ENCODE data around the gene PCDH9.
"Not testable (repeated sequence)": the region's sequence is repeated elsewhere in the genome, so short reads cannot be mapped to it uniquely, and the experiment has no call there.

The PCDH9 gene

DNA sequence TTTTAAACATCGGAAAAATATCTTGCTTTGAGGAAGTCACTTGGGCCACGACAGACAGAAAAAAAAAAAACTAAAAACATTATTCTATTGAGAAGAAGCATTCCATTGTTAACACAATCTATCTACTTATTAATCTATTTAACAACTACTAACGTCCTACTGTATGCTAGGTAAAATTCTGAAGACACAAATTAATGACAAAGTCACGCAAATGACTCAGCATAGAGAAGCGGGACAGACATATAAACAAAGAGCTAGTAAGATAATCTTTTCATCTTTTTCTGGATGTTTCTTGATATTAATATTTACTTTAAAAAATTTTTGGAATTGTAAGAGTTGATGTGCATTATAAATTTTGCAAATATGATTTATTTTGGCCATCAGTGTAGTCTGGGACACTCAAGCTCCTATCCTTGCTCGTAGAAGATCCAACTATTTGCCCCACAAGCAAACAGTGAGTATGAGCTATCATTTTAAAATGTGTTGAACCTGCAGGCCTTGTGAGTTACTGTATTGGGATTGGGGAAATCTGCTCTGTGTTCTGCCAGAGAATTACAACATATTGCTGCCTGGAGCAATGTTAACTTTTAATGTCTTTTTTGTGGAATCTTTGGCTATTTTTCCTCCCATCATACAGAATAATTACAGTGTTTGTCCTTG, 109.1 kb downstream of the PCDH9 start:
- Histone ChIP-seq H3K27ac (ENCODE audit: low read length) (no peak overlapping the region), H3K36me3 (ENCODE audit: control insufficient read depth, low read depth, low read length) (no peaks in the 10 kb centered on the region), H3K9ac (ENCODE audit: low read length) (no peak overlapping the region), H3K4me3 (ENCODE audit: low read length) (no peak overlapping the region), H3K4me1 (ENCODE audit: control insufficient read depth, low read depth, low read length) (no peaks in the 10 kb centered on the region), H3K9me3 (ENCODE audit: control insufficient read depth, low read depth, low read length) (no peaks in the 10 kb centered on the region), H3K27me3 (ENCODE audit: control insufficient read depth, insufficient read depth, low read length) (no peaks in the 10 kb centered on the region)

- Histone ChIP-seq H3K4me3 (ENCODE audit: low read length) (no peak overlapping the region), H3K9me3 (ENCODE audit: control insufficient read depth, low read depth, low read length) (no peaks in the 10 kb centered on the region), H3K27ac (ENCODE audit: low read length) (no peak overlapping the region), H3K4me1 (ENCODE audit: control insufficient read depth, low read depth, low read length) (no peaks in the 10 kb centered on the region), H3K9ac (ENCODE audit: low read length) (no peak overlapping the region), H3K27me3 (ENCODE audit: control insufficient read depth, insufficient read depth, low read length) (no peaks in the 10 kb centered on the region), H3K36me3 (ENCODE audit: control insufficient read depth, low read depth, low read length) (no peaks in the 10 kb centered on the region)
Observed at GRCh38 chr13:67119481-67119894, 110.6 kb downstream of the PCDH9 start.

DNA sequence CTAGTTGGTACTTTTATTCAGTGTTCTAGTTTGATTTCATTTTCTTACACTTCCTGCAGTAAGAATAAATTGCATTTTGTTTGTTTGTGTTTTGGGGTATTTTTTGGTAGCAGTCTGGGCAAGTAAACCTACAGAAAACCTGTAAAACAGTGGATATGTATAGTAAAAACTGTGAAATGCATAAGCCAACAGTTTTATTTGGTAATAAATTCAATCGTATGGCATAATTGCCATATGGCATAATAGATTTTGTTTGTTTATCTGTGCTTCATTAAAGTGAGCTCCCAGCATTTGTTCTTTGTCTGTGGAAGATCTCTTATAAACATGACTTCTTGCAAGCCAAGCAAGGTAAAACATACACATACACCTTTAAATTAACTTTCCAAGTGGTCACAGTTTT, 111.9 kb downstream of the PCDH9 start:
- Histone ChIP-seq H3K9me3 (ENCODE audit: control insufficient read depth, low read depth, low read length) (no peaks in the 10 kb centered on the region), H3K4me3 (ENCODE audit: low read length) (no peak overlapping the region), H3K27me3 (ENCODE audit: control insufficient read depth, insufficient read depth, low read length) (no peaks in the 10 kb centered on the region), H3K36me3 (ENCODE audit: control insufficient read depth, low read depth, low read length) (no peaks in the 10 kb centered on the region), H3K9ac (ENCODE audit: low read length) (no peak overlapping the region), H3K4me1 (ENCODE audit: control insufficient read depth, low read depth, low read length) (no peaks in the 10 kb centered on the region), H3K27ac (ENCODE audit: low read length) (no peak overlapping the region)

GRCh38 chr13:67117010-67117550, 113.1 kb downstream of the PCDH9 start:
- Histone ChIP-seq H3K27me3 (ENCODE audit: control insufficient read depth, insufficient read depth, low read length) (no peaks in the 10 kb centered on the region), H3K4me3 (ENCODE audit: low read length) (no peak overlapping the region), H3K9ac (ENCODE audit: low read length) (no peak overlapping the region), H3K4me1 (ENCODE audit: control insufficient read depth, low read depth, low read length) (no peaks in the 10 kb centered on the region), H3K9me3 (ENCODE audit: control insufficient read depth, low read depth, low read length) (no peaks in the 10 kb centered on the region), H3K27ac (ENCODE audit: low read length) (no peak overlapping the region), H3K36me3 (ENCODE audit: control insufficient read depth, low read depth, low read length) (no peaks in the 10 kb centered on the region)

DNA sequence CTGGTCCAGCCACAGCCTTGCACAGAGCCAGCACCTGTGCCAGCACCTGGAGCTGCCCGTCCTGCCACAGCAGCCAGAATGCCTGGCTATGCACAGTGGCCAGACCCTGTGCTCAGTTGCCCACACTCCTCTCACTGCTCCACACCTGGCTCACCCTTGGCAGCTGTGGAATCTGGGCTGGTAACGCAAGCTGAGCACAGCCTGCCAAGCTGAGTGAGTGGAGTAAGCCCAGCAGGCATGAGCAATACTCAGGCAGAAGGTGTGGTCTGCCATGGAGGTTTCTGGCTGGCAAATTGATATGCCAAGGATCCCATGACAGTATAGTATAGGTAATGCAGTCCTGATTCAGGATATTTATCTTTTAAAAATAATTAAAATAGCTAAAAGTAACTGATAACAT, 122.2 kb downstream of the PCDH9 start:
- no peaks in the 10 kb centered on the region for H3K4me1 ChIP-seq (ENCODE audit: control insufficient read depth, low read depth, low read length)
- no peak overlapping the region for H3K27ac ChIP-seq (ENCODE audit: low read length)

DNA sequence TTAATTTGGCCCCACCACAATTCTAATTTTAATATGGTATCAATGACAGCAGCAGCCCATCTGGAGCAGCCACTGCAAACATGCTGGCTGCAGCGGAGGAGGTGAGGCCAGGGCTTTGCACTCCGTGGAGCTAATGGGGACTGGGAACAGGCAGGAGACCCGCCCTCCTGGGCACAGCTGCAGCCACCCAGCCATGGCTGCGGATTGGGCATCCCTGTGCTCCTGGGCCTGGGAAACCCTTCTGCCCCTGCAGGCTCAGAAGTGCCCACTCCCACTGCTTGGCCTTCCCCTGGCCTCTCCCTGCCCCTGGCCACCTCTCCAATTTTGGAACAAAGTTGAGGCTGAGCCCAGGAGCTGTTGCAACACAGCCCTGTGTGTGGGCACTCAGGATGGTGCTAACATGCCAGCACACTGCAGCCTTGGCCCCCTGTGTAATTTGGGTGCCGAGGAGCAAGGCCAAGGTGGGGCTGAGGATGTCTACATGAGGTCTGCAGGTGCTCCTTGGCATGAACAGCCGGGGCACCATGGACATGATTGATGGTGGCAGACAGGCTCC, 123.6 kb downstream of the PCDH9 start:
- H3K4me3 ChIP-seq (ENCODE audit: low read length): no peak overlapping the region
- H3K27me3 ChIP-seq (ENCODE audit: control insufficient read depth, insufficient read depth, low read length): no peaks in the 10 kb centered on the region
- peaks cover 9% of the 10 kb centered on the region for H3K9me3 ChIP-seq (ENCODE audit: control insufficient read depth, low read depth, low read length)
- H3K36me3 ChIP-seq (ENCODE audit: control insufficient read depth, low read depth, low read length): no peaks in the 10 kb centered on the region
- H3K4me1 ChIP-seq (ENCODE audit: control insufficient read depth, low read depth, low read length): no peaks in the 10 kb centered on the region
- H3K27ac ChIP-seq (ENCODE audit: low read length): no peak overlapping the region
- H3K9ac ChIP-seq (ENCODE audit: low read length): no peak overlapping the region

More for the DNA sequence above, 122.2 kb downstream of the PCDH9 start:
- Histone ChIP-seq H3K9me3 (ENCODE audit: control insufficient read depth, low read depth, low read length) (peaks cover 9% of the 10 kb centered on the region), H3K36me3 (ENCODE audit: control insufficient read depth, low read depth, low read length) (no peaks in the 10 kb centered on the region), H3K4me3 (ENCODE audit: low read length) (no peak overlapping the region), H3K9ac (ENCODE audit: low read length) (no peak overlapping the region), H3K27me3 (ENCODE audit: control insufficient read depth, insufficient read depth, low read length) (no peaks in the 10 kb centered on the region)

DNA sequence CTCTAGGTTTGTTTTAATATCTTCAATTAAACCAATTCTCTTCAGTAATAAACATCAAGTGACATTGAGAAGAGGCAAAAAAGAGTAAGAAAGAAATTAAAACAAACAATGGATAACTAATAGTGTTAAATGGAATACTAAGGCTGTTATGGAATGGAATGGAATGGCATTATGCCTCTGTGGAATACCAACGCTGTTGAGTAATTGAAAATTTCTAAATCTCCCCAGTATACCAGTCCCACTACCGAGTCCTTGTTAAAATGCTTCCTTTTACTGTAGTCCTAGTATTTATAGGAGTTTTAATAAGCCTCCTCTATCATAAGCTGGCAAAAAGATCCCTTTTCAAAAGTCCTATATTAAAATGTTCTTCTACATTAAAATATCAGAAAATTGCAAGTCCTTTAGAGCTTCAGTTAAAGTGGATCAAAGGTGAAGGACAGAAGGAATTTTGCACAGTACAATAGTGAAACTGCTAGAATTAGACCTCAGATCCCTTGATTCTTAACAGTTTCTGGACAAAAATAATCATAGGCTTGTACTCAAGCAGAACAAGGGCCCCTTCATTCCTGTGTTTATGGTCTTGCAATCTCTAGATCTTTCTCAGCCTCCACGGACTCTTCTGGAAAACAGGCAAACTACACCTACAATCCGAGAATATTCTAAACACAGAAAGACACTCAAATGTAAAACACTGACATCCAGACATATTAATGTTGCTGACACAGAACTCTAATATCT, 128.2 kb downstream of the PCDH9 start:
- Histone ChIP-seq H3K4me3 (ENCODE audit: low read length) (no peak overlapping the region), H3K4me1 (ENCODE audit: control insufficient read depth, low read depth, low read length) (no peaks in the 10 kb centered on the region), H3K27me3 (ENCODE audit: control insufficient read depth, insufficient read depth, low read length) (no peaks in the 10 kb centered on the region), H3K27ac (ENCODE audit: low read length) (no peak overlapping the region), H3K9me3 (ENCODE audit: control insufficient read depth, low read depth, low read length) (no peaks in the 10 kb centered on the region), H3K9ac (ENCODE audit: low read length) (no peak overlapping the region), H3K36me3 (ENCODE audit: control insufficient read depth, low read depth, low read length) (no peaks in the 10 kb centered on the region)

DNA sequence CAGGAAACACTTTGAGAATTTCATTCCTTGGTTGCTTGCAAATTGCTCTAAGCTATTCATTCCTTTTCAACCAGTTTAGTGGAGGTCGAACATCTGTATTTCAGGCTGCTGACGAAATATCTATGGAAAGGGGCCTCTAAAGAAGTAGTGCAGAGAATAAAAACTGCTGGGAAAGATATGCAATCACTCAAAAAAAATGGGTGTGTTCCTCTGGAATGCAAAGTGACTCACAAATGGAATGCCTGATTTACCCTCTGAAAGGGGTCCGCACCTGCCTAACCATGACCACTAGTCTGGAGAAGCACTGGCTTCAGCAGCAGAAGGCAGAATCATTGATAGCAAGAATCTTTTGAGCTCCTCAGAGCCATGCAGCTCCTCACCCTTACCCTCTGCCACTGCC, 129.4 kb downstream of the PCDH9 start:
- H3K4me1 ChIP-seq (ENCODE audit: control insufficient read depth, low read depth, low read length): no peaks in the 10 kb centered on the region
- H3K36me3 ChIP-seq (ENCODE audit: control insufficient read depth, low read depth, low read length): no peaks in the 10 kb centered on the region
- no peak overlapping the region for H3K27ac ChIP-seq (ENCODE audit: low read length)
- no peak overlapping the region for H3K4me3 ChIP-seq (ENCODE audit: low read length)
- H3K9ac ChIP-seq (ENCODE audit: low read length): no peak overlapping the region
- no peaks in the 10 kb centered on the region for H3K27me3 ChIP-seq (ENCODE audit: control insufficient read depth, insufficient read depth, low read length)
- H3K9me3 ChIP-seq (ENCODE audit: control insufficient read depth, low read depth, low read length): no peaks in the 10 kb centered on the region

GRCh38 chr13:67099494-67099893, 130.6 kb downstream of the PCDH9 start:
- H3K9ac ChIP-seq (ENCODE audit: low read length): no peak overlapping the region
- no peak overlapping the region for H3K4me3 ChIP-seq (ENCODE audit: low read length)
- H3K9me3 ChIP-seq (ENCODE audit: control insufficient read depth, low read depth, low read length): no peaks in the 10 kb centered on the region
- H3K4me1 ChIP-seq (ENCODE audit: control insufficient read depth, low read depth, low read length): no peaks in the 10 kb centered on the region
- H3K27ac ChIP-seq (ENCODE audit: low read length): no peak overlapping the region
- H3K36me3 ChIP-seq (ENCODE audit: control insufficient read depth, low read depth, low read length): no peaks in the 10 kb centered on the region
- H3K27me3 ChIP-seq (ENCODE audit: control insufficient read depth, insufficient read depth, low read length): no peaks in the 10 kb centered on the region

GRCh38 chr13:67097892-67098452, 132.2 kb downstream of the PCDH9 start:
- no peak overlapping the region for H3K9ac ChIP-seq (ENCODE audit: low read length)
- no peak overlapping the region for H3K4me3 ChIP-seq (ENCODE audit: low read length)
- no peak overlapping the region for H3K27ac ChIP-seq (ENCODE audit: low read length)
- no peaks in the 10 kb centered on the region for H3K9me3 ChIP-seq (ENCODE audit: control insufficient read depth, low read depth, low read length)
- no peaks in the 10 kb centered on the region for H3K36me3 ChIP-seq (ENCODE audit: control insufficient read depth, low read depth, low read length)
- H3K27me3 ChIP-seq (ENCODE audit: control insufficient read depth, insufficient read depth, low read length): no peaks in the 10 kb centered on the region
- no peaks in the 10 kb centered on the region for H3K4me1 ChIP-seq (ENCODE audit: control insufficient read depth, low read depth, low read length)

DNA sequence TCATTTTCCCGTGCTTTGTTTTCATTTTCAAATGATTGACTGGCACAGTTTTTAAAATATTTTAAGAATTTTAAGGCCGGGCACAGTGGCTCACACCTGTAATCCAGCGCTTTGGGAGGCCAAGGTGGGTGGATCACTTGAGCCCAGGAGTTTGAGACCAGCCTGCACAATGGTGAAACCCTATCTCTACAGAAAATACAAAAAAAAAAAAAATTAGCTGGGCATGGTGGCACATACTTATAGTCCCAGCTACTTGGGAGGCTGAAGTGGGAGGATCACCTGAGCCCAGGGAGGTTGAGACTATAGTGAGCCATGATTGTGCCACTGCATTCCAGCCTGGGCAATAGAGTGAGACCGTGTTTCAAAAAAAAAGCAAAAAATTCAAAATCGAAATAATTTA, 133.2 kb downstream of the PCDH9 start:
- not testable (repeated sequence) for H3K4me1 ChIP-seq (ENCODE audit: control insufficient read depth, low read depth, low read length); H3K9ac ChIP-seq (ENCODE audit: low read length); H3K27me3 ChIP-seq (ENCODE audit: control insufficient read depth, insufficient read depth, low read length); H3K36me3 ChIP-seq (ENCODE audit: control insufficient read depth, low read depth, low read length); H3K27ac ChIP-seq (ENCODE audit: low read length); H3K9me3 ChIP-seq (ENCODE audit: control insufficient read depth, low read depth, low read length); H3K4me3 ChIP-seq (ENCODE audit: low read length)
